Fibroblast of skin of right biceps (primary cell): Measurements from ENCODE around the gene CIRBP.

Source experiments
- DNase-seq: peaks from one replicate; pipeline ENCODE4 v3.0.0-alpha.2; 2013

Gene CIRBP

GRCh38 chr19:1269065-1269477 lies at the start of gene CIRBP:
Gene CIRBP, plus strand, starts transcription at chr19:1269332. Its CDS starts 1,602 bp downstream, at chr19:1270934.
- peak; percentile 99 for DNase-seq

GRCh38 chr19:1219786-1220476 lies 49.2 kb upstream of the CIRBP start:
- no peak for DNase-seq

- DNase-seq, result no peak
Measured at GRCh38 chr19:1220477-1220930, 48.6 kb upstream of the CIRBP start.

- no peak for DNase-seq
Measured at GRCh38 chr19:1220976-1221903, 47.9 kb upstream of the CIRBP start.

- no peak for DNase-seq
Measured at GRCh38 chr19:1221904-1222255, 47.3 kb upstream of the CIRBP start.

- no peak for DNase-seq
Measured at GRCh38 chr19:1222394-1222793, 46.7 kb upstream of the CIRBP start.

GRCh38 chr19:1223018-1223855 lies 45.9 kb upstream of the CIRBP start:
- peak; percentile 41 for DNase-seq

GRCh38 chr19:1224047-1224825 lies 44.9 kb upstream of the CIRBP start:
- no peak for DNase-seq

- no peak for DNase-seq
Measured at GRCh38 chr19:1224847-1225246, 44.3 kb upstream of the CIRBP start.

GRCh38 chr19:1225440-1226226 lies 43.5 kb upstream of the CIRBP start:
- DNase-seq, result no peak

GRCh38 chr19:1226227-1226518 lies 43.0 kb upstream of the CIRBP start:
- no peak for DNase-seq

- no peak for DNase-seq
Measured at GRCh38 chr19:1226522-1227303, 42.4 kb upstream of the CIRBP start.

- DNase-seq, result no peak
Measured at GRCh38 chr19:1227304-1228054, 41.7 kb upstream of the CIRBP start.

GRCh38 chr19:1228161-1228957 lies 40.8 kb upstream of the CIRBP start:
- DNase-seq, result no peak

GRCh38 chr19:1229056-1229923 lies 39.8 kb upstream of the CIRBP start:
- no peak for DNase-seq

- DNase-seq, result no peak
Measured at GRCh38 chr19:1229924-1230782, 39.0 kb upstream of the CIRBP start.
